Measurements from ENCODE around the gene LGSN.
"Not testable (repeated sequence)": the region's sequence is repeated elsewhere in the genome, so short reads cannot be mapped to it uniquely, and the experiment has no call there.

LGSN gene

GRCh38 chr6:63307581-63308246, 12.1 kb downstream of the LGSN start:
- DNase-seq (ENCODE audit: extremely low read depth in 1 of 2, low read depth in 1 of 2), result no peak

- no peak for DNase-seq (ENCODE audit: extremely low read depth in 1 of 2, low read depth in 1 of 2)
Observed at GRCh38 chr6:63306420-63306819, 13.4 kb downstream of the LGSN start.

GRCh38 chr6:63305277-63305676, 14.5 kb downstream of the LGSN start:
- DNase-seq (ENCODE audit: extremely low read depth in 1 of 2, low read depth in 1 of 2), result no peak

- DNase-seq (ENCODE audit: extremely low read depth in 1 of 2, low read depth in 1 of 2), result no peak
Observed at GRCh38 chr6:63303476-63303875, 16.3 kb downstream of the LGSN start.

GRCh38 chr6:63299667-63300066, 20.1 kb downstream of the LGSN start:
- no peak for DNase-seq (ENCODE audit: extremely low read depth in 1 of 2, low read depth in 1 of 2)

GRCh38 chr6:63295553-63296194, 24.1 kb downstream of the LGSN start:
- DNase-seq (ENCODE audit: extremely low read depth in 1 of 2, low read depth in 1 of 2), result no peak

- DNase-seq (ENCODE audit: extremely low read depth in 1 of 2, low read depth in 1 of 2), result no peak
Observed at GRCh38 chr6:63290492-63291058, 29.2 kb downstream of the LGSN start.

GRCh38 chr6:63289269-63289872, 30.4 kb downstream of the LGSN start:
- DNase-seq (ENCODE audit: extremely low read depth in 1 of 2, low read depth in 1 of 2), result no peak

- no peak for DNase-seq (ENCODE audit: extremely low read depth in 1 of 2, low read depth in 1 of 2)
Observed at GRCh38 chr6:63280639-63281180, 39.1 kb downstream of the LGSN start.

GRCh38 chr6:63278916-63279315, 40.9 kb downstream of the LGSN start:
- no peak for DNase-seq (ENCODE audit: extremely low read depth in 1 of 2, low read depth in 1 of 2)

- DNase-seq (ENCODE audit: extremely low read depth in 1 of 2, low read depth in 1 of 2), result no peak
Observed at GRCh38 chr6:63275953-63276352, 43.8 kb downstream of the LGSN start.

GRCh38 chr6:63274795-63275430, 44.9 kb downstream of the LGSN start:
- not testable (repeated sequence) for DNase-seq (ENCODE audit: extremely low read depth in 1 of 2, low read depth in 1 of 2)

GRCh38 chr6:63272397-63272796, 47.4 kb downstream of the LGSN start:
- DNase-seq (ENCODE audit: extremely low read depth in 1 of 2, low read depth in 1 of 2), result no peak

GRCh38 chr6:63269470-63269869, 50.3 kb downstream of the LGSN start:
- no peak for DNase-seq (ENCODE audit: extremely low read depth in 1 of 2, low read depth in 1 of 2)

- no peak for DNase-seq (ENCODE audit: extremely low read depth in 1 of 2, low read depth in 1 of 2)
Observed at GRCh38 chr6:63268574-63268973, 51.2 kb downstream of the LGSN start.

GRCh38 chr6:63267828-63268227, 52.0 kb downstream of the LGSN start:
- DNase-seq (ENCODE audit: extremely low read depth in 1 of 2, low read depth in 1 of 2), result no peak

GRCh38 chr6:63267046-63267445, 52.7 kb downstream of the LGSN start:
- no peak for DNase-seq (ENCODE audit: extremely low read depth in 1 of 2, low read depth in 1 of 2)

- DNase-seq (ENCODE audit: extremely low read depth in 1 of 2, low read depth in 1 of 2), result no peak
Observed at GRCh38 chr6:63263444-63263843, 56.3 kb downstream of the LGSN start.

- no peak for DNase-seq (ENCODE audit: extremely low read depth in 1 of 2, low read depth in 1 of 2)
Observed at GRCh38 chr6:63261820-63262219, 58.0 kb downstream of the LGSN start.

- no peak for DNase-seq (ENCODE audit: extremely low read depth in 1 of 2, low read depth in 1 of 2)
Observed at GRCh38 chr6:63259153-63259552, 60.6 kb downstream of the LGSN start.

GRCh38 chr6:63249875-63250482, 69.8 kb downstream of the LGSN start:
- DNase-seq (ENCODE audit: extremely low read depth in 1 of 2, low read depth in 1 of 2), result no peak
